Suprapubic skin (tissue), 4 donors: ENCODE data around the gene LINS1. TPM values are rescaled to one million over a fixed set of nuclear protein-coding genes. Genes with fewer than 3 reads are reported as not detected.

Source experiments
- DNase-seq, 2 donors: peaks; one replicate each; pipeline ENCODE4 v3.0.0-alpha.2; 2019; ENCODE audit warnings: low spot score in 2 of 2
- H3K27ac ChIP-seq: fragments of 200-600 bp; sonication (generic); one replicate; pipeline ENCODE4 v1.5.1; 2019
- H3K27me3 ChIP-seq: fragments of 200-600 bp; sonication (generic); one replicate; pipeline ENCODE4 v1.5.1; 2019
- H3K36me3 ChIP-seq: fragments of 200-600 bp; sonication (generic); one replicate; pipeline ENCODE4 v1.5.1; 2019
- H3K4me1 ChIP-seq: fragments of 200-600 bp; sonication (generic); one replicate; pipeline ENCODE4 v1.5.1; 2019
- H3K4me3 ChIP-seq: fragments of 200-600 bp; sonication (generic); one replicate; pipeline ENCODE4 v1.5.1; 2019; ENCODE audit warnings: mild to moderate bottlenecking
- H3K9me3 ChIP-seq: fragments of 200-600 bp; sonication (generic); one replicate; pipeline ENCODE4 v1.5.1; 2019
- EP300 ChIP-seq: sonication (generic); formaldehyde crosslinking; IDR thresholded peaks from one replicate; pipeline ENCODE4 v1.6.1; 2017; ENCODE audit warnings: antibody characterized with exemption
- POLR2A ChIP-seq, 2 donors: fragments of 450-650 bp; IDR thresholded peaks; one replicate each; pipeline ENCODE4 v1.6.1; 2017; ENCODE audit warnings: antibody characterized with exemption in 2 of 2, mild to moderate bottlenecking in 2 of 2, moderate library complexity in 2 of 2
- POLR2AphosphoS5 ChIP-seq, 3 donors: sonication (generic); formaldehyde crosslinking; IDR thresholded peaks; one replicate each; pipeline ENCODE4 v1.6.1; 2017; ENCODE audit warnings: antibody characterized with exemption in 3 of 3
- WGBS: methylation state at CpG from one replicate; pipeline ENCODE4 v1.1.5; 2018; 5-methylcytosine and 5-hydroxymethylcytosine counted together
- total RNA-seq, 4 donors: library from RNA; depleted of rRNA; stranded (reverse); fragments of >200 nt; gene quantifications; one replicate each; pipeline ENCODE4 v1.1.0, GENCODE V29; 2016
- TF ChIP-seq, protein P1 (sequence below), 2 donors: fragments of 200-600 bp in 1 of 2; fragments of 450-650 bp in 1 of 2; sonication (generic) in 1 of 2; IDR thresholded peaks; one replicate each; pipeline ENCODE4 v1.5.1; 2016 to 2019; ENCODE audit warnings: antibody characterized with exemption in 2 of 2, mild to moderate bottlenecking in 1 of 2, moderate library complexity in 1 of 2

Gene LINS1
- total RNA-seq, 4 donors from 2014 or later: 17.6 to 25.2 (median 20.7) TPM

DNA sequence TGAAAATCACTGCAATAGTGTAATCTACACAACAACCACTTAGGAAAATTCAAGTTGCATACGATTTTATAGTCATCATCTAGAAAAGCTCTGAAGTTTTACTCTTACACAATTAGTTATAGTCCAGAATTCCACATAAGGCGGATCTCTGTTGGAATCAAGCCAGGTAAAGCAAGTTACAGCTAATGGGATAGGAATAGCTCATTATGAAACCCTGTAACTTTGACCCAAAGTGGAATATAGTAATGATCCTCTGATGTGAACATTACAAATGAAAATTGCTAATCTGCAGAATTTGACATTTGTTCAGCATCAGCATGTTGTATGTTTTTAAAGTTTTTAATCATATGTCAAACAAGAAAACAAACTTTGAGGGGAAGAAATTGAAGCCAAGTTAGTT, 77.7 kb downstream of the LINS1 start:
- Histone ChIP-seq H3K4me1 (peaks cover 25% of the 10 kb centered on the region), H3K27me3 (no peaks in the 10 kb centered on the region), H3K36me3 (peaks cover 8% of the 10 kb centered on the region), H3K9me3 (no peaks in the 10 kb centered on the region), H3K27ac (no peak overlapping the region), H3K4me3 (no peak overlapping the region)
- 60% methylated on average over 2 of the region's 2 CpGs for WGBS
- no peak for DNase-seq
- no peak for TF ChIP-seq EP300

DNA sequence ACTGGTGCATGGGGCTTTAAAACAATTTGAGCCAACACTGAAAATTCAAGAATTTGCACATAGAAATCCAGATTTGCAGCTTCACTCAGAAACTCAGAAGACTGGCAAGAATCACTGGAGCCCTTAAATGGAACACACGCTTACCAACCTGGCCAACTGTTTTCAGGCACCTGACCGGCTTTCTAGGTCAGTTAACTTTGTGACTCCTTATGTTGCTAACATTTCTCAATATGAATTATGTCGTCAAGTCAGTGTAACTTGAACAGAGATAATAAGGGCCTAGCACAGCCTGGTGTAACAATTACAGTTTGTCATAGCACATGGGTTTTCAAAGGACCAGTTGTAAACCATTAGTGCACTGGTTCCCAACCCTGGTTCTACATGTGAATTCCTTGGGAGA, 80.1 kb downstream of the LINS1 start:
- Histone ChIP-seq H3K4me3 (no peak overlapping the region), H3K36me3 (peaks cover 8% of the 10 kb centered on the region), H3K27me3 (no peaks in the 10 kb centered on the region), H3K27ac (no peak overlapping the region), H3K9me3 (no peaks in the 10 kb centered on the region), H3K4me1 (peaks cover 23% of the 10 kb centered on the region)
- TF ChIP-seq POLR2AphosphoS5 (IDR thresholded peaks at IDR 0.05) (no peak), EP300 (no peak), POLR2A (IDR thresholded peaks at IDR 0.05) (no peak)
- TF ChIP-seq, protein P1, sequence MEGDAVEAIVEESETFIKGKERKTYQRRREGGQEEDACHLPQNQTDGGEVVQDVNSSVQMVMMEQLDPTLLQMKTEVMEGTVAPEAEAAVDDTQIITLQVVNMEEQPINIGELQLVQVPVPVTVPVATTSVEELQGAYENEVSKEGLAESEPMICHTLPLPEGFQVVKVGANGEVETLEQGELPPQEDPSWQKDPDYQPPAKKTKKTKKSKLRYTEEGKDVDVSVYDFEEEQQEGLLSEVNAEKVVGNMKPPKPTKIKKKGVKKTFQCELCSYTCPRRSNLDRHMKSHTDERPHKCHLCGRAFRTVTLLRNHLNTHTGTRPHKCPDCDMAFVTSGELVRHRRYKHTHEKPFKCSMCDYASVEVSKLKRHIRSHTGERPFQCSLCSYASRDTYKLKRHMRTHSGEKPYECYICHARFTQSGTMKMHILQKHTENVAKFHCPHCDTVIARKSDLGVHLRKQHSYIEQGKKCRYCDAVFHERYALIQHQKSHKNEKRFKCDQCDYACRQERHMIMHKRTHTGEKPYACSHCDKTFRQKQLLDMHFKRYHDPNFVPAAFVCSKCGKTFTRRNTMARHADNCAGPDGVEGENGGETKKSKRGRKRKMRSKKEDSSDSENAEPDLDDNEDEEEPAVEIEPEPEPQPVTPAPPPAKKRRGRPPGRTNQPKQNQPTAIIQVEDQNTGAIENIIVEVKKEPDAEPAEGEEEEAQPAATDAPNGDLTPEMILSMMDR (IDR thresholded peaks at IDR 0.05): no peak
- no peak for DNase-seq
- 91% methylated on average over 3 of the region's 3 CpGs for WGBS

DNA sequence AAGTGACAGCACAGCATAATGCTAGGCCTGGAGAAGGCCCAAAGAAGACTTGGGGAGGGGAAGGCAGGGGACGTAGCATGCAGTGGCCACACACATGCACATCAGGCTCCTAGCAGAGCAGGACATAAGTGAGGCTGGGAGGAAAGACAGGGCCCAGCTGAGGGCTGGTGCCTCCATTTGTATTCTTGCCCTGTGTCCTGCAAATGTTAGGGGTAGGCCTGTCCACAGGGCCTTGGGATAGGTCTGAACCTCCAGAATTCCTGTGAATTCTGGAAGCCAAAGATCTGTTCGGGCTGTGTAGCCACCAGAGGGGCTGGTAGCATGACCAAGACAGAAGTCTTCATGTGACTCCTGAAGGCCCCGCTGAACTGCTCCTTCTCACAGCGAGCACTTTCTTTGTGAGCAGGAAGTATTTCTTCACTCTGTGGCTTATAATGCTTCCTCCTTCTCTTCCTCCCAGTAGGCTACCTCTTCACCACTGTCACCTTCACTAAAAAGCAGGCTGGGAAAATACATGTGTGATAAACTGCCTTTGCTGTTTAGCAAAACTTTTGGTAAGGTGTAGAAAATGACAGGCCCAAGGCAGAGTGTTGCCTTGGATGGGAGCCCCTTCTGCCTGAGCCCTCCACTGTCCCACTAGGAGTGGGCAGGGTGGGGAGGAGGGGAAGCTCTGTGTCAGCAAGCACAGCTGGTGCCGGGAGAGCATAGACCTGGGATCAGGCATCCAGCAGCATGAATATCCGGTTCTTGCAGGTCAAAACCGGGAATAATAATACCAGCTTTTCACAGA, 81.7 kb downstream of the LINS1 start:
- no peaks in the 10 kb centered on the region for H3K27me3 ChIP-seq
- H3K4me3 ChIP-seq: no peak overlapping the region
- 84% methylated on average over 6 of the region's 7 CpGs for WGBS
- H3K4me1 ChIP-seq: peaks cover 18% of the 10 kb centered on the region
- no peak for DNase-seq
- H3K27ac ChIP-seq: no peak overlapping the region
- no peak for TF ChIP-seq POLR2AphosphoS5 (IDR thresholded peaks at IDR 0.05)
- no peak for TF ChIP-seq EP300
- TF ChIP-seq, protein P1 (IDR thresholded peaks at IDR 0.05): no peak
- TF ChIP-seq POLR2A (IDR thresholded peaks at IDR 0.05): no peak
- peaks cover 8% of the 10 kb centered on the region for H3K36me3 ChIP-seq
- H3K9me3 ChIP-seq: no peaks in the 10 kb centered on the region

DNA sequence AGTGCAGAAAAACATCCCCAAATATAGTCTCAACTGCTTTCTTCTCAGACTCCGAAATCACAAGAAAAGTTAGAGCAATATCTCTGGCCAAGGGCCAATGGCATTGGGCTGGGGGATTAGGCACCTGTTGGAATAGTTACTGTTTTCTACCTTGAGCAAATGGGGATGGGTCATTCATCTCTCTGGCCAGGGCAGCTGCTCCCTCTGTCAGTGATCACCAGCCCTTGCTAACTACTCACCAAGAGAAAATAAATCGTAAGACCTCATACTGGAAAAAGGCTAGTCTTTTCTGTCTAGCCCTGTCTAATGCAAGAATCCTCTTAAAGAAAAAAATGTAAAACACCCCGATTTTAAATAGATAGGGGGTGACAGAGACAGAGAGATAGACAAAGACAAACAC, 84.1 kb downstream of the LINS1 start:
- Histone ChIP-seq H3K27ac (no peak overlapping the region), H3K36me3 (peaks cover 8% of the 10 kb centered on the region), H3K4me1 (peaks cover 12% of the 10 kb centered on the region), H3K4me3 (no peak overlapping the region), H3K27me3 (no peaks in the 10 kb centered on the region), H3K9me3 (no peaks in the 10 kb centered on the region)
- TF ChIP-seq POLR2AphosphoS5 (IDR thresholded peaks at IDR 0.05): no peak
- TF ChIP-seq, protein P1 (IDR thresholded peaks at IDR 0.05): no peak
- TF ChIP-seq EP300: no peak
- no peak for TF ChIP-seq POLR2A (IDR thresholded peaks at IDR 0.05)
- 86% methylated on average over 3 of the region's 3 CpGs for WGBS
- no peak for DNase-seq

Other genes with a start within 250 kb of the LINS1 start
- 100 to 1,000 TPM; 106 to 151 (median 120) TPM for gene CERS3, start 73.2 kb downstream of the LINS1 start, total RNA-seq
- gene ASB7, start 405 bp upstream of the LINS1 start, total RNA-seq: 10 to 100 TPM in 2 of 4 donors, 1 to 10 TPM in 2; 8.2 to 13.4 (median 10.8) TPM